ENCODE data around the gene CTRL.

CTRL gene

DNA sequence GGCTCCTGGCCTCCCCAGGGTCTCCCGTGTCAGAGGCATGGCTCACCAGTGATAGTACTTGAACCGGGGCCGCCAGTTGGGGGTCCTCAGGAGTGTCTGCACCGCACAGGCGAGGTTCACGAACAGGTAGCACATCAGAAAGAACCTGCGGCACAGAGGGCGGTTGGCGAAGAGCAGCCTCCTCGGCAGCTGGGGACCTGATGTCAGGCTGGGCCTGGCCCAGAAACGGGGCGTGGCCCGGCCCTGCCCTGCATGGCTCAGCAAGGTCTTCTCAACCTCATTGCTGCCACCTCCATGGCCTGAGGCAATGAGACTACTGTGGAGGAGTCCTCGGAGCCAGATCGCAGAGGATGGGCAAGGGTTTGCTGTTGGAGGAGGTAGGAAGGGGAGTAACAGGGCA lies 16.4 kb upstream of the CTRL start:
- TF ChIP-seq, protein P1, sequence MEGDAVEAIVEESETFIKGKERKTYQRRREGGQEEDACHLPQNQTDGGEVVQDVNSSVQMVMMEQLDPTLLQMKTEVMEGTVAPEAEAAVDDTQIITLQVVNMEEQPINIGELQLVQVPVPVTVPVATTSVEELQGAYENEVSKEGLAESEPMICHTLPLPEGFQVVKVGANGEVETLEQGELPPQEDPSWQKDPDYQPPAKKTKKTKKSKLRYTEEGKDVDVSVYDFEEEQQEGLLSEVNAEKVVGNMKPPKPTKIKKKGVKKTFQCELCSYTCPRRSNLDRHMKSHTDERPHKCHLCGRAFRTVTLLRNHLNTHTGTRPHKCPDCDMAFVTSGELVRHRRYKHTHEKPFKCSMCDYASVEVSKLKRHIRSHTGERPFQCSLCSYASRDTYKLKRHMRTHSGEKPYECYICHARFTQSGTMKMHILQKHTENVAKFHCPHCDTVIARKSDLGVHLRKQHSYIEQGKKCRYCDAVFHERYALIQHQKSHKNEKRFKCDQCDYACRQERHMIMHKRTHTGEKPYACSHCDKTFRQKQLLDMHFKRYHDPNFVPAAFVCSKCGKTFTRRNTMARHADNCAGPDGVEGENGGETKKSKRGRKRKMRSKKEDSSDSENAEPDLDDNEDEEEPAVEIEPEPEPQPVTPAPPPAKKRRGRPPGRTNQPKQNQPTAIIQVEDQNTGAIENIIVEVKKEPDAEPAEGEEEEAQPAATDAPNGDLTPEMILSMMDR (conservative IDR thresholded peaks at IDR 0.05), result no peak
- no peak overlapping the region for H3K27ac ChIP-seq

DNA sequence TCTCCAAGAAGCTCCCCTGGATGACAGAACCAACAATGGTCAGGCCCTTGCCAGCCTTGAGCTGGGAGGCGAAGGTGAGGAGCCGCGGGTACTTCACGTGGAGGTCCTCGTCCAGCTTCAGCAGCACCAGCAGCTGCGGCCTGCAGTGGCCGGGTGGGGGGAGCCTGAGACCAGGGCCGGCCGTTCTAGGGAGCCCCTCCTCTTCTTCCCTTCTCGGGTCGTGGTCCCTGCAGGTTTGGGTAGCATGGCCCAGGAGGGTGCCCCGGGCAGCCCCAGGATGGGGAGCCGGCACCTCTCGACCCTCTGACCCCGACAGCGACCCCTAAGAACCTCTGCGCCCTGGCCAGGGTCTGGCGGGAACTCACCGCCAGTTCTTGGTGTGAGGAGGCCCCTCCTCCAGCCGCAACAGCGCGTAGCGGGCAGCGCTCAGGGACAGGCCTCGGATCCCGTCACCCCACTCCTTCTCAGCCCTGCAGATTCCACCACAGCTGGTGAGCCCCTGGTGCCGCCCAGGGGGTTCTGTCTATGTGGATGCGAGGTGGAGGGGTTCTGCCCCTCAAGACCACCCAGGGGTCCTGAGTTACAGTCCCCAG lies 15.4 kb upstream of the CTRL start:
- TF ChIP-seq, protein P1 (conservative IDR thresholded peaks at IDR 0.05), result no peak
- no peak overlapping the region for H3K27ac ChIP-seq

DNA sequence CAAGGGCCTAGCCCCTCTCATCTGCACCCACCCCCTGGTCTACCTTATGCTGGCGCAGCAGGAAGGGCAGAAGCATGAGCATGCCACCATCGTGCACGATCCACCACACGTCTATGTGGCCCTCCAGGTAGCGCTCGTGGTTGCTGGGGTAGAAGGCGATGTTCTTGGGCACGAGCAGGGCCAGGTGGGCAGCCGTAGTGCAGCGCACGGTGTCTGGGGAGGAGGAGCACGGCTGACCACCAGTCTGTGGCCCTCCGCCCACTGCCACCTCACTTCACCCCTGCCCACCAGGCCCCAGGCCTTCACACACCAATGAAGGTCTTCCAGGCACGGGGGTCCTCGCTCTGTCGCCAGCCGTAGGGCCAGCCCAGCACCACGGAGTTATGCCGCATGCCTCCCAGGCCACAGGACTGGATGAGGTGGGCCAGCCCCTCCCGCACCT lies 14.5 kb upstream of the CTRL start:
- TF ChIP-seq, protein P1 (conservative IDR thresholded peaks at IDR 0.05), result no peak
- no peak overlapping the region for H3K27ac ChIP-seq

DNA sequence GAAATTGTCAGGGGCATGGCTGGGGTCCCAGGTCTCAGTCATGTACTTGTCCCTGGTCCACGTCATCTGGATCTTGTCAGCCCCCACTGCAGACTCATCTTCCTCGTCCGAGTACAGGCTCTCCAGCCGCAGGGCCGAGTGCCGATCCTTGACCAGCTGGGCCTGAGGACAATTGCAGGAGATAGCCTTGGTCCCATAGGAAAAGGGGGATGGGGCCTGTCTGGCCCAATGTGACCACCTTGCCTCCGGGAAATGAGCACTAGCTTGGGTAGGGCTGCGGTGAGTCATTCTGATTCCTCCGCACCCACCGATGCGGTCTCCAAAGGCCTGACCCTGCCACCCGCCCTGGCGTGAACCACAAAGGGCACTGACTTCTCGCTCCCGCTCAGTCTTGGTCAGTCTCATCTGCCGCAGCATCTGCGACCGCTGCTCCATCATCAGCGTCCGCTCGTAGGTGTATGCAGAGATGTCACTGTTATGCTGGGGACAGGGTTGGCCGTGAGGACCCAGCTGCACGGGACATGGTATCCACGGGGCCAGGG lies 13.8 kb upstream of the CTRL start:
- TF ChIP-seq, protein P1 (conservative IDR thresholded peaks at IDR 0.05), result no peak
- H3K27ac ChIP-seq, result no peak overlapping the region

DNA sequence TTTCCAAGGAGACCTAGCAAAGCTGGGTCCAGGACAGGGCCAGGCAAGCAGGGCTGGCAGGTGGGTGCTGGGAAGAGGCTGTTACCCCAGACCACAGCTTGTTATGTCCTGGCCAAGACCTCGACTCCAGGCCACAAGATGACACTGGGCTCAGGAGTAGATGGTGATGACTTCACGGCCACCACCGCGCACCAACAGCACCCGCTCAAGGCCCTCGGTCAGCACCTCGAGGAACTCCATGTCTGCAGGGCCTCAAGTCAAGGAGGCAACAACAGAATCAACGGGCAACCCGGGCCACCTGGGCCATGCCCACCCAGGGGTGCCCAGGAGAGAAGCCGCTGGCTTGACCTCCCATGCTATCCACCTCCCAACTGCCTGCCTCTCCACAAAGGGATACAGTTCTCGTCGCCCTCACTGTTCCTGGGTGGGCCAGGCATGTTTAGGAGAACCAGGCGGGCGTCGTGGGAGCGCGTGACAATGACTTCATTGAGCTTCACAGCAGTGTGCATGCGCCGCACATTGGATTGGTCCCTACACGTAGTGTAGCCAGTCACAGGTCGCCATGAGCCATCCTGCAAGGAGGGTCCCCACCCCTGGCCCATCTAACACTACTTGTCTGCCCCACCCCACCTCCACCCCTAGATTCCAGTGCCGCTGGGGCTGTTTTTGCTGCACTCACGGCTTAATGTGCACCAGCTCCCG lies 13.2 kb upstream of the CTRL start:
- no peak overlapping the region for H3K27ac ChIP-seq
- TF ChIP-seq, protein P1 (conservative IDR thresholded peaks at IDR 0.05), result no peak

DNA sequence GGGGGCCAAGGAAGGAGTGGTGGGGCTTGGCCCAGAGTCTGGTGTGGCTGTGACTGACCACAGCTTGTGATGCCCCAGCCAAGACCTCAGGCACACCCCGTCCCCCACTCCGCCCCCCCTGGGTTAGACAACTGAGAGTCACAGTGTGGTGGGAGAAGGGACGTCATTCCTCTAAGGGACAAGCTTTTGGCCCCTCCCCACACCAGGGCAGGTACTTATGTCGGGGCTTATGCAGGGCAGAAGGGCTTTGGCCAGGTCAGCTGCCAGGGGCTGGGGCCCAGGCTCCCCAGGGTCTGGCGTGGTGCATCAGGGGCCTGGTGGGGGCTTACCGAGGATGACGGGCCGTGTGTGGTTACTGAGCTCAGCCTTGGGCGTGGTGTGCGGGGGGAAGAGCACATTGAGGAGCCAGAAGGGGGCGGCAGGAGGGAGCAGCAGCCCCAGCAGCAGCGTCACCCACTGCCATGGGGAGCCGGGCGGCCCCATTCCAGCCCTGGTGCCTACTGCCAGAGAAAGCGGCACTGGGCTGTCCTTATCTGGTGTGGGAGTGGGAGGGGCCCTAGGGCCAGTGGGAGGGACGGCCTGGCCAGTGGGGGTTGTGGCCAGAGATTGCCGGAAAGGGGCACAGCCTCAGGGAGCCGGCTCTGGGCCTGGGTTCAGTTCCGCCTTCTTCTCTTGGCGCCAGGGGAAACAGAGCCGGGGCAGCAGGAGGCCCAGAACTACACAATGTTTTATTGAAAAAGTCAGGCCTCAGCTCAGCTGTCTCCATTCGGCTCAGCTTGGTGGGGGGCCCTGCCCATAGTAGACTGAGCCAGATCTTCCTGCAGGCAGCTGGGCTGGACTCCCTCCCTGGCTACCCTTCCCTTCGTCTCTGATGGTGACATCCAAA lies 12.2 kb upstream of the CTRL start, which contains the start of gene LCAT:
LCAT (minus strand) TSS at position 502 of the 886 bp plus-strand sequence; CDS start at position 483, 19 bp downstream.
- H3K27ac ChIP-seq, result no peak within 1 kb of the TSS

More for the DNA sequence above, 12.2 kb upstream of the CTRL start, which contains the start of gene LCAT:
- TF ChIP-seq, protein P1 (conservative IDR thresholded peaks at IDR 0.05), result no peak
